Measurements from ENCODE around the gene OSBP2. TPM values are rescaled to one million over a fixed set of nuclear protein-coding genes. Genes with fewer than 3 reads are reported as not detected.
A peak's percentile ranks its signal among the peaks of the same experiment; 100 is the strongest.

The OSBP2 gene
- total RNA-seq, 6 experiments from 2014 or later, result 0.31 to 3.4 (median 0.93) TPM

DNA sequence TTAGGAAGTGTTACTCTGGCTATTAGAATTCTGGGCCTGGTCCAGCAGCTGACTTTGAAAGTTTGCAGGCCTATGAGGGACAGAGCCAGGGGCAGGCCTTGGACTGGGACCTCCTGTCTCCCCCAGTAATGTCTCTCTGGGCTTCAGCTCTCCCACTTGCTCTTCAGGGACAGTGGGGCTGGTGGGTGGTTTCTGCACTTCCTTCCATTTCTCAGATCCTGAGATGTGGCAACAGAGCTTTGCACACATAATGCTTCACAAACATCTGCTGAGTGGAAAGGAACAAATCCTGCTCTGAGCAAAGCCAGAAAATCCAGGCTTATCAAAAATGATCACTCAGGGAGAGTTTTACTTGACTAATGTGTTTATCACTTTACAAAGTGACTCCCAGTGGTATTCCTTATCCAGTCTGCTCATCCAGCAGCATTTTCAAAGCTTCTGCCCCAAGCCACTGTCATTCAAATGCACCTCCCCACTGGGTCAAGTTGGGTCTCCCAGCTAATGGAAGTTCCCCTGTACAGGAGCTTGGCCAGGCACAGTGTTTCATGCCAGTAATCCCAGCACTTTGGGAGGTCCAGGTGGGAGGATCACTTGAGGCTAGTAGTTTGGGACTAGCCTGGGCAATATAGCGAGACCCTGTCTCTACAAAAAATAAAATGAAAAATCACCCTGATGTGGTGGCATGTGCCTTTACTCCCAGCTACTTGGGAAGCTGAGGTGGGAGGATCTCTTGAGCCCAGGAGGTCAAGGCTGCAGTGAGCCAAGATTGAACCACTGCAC is 13.5 kb upstream of the OSBP2 start:
- no peak overlapping the region for H3K4me3 ChIP-seq
- no peak overlapping the region for H3K27ac ChIP-seq
- no peaks in the 10 kb centered on the region for H3K9me3 ChIP-seq
- TF ChIP-seq POLR2A (IDR thresholded peaks at IDR 0.05), result no peak
- TF ChIP-seq, protein P1, sequence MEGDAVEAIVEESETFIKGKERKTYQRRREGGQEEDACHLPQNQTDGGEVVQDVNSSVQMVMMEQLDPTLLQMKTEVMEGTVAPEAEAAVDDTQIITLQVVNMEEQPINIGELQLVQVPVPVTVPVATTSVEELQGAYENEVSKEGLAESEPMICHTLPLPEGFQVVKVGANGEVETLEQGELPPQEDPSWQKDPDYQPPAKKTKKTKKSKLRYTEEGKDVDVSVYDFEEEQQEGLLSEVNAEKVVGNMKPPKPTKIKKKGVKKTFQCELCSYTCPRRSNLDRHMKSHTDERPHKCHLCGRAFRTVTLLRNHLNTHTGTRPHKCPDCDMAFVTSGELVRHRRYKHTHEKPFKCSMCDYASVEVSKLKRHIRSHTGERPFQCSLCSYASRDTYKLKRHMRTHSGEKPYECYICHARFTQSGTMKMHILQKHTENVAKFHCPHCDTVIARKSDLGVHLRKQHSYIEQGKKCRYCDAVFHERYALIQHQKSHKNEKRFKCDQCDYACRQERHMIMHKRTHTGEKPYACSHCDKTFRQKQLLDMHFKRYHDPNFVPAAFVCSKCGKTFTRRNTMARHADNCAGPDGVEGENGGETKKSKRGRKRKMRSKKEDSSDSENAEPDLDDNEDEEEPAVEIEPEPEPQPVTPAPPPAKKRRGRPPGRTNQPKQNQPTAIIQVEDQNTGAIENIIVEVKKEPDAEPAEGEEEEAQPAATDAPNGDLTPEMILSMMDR (IDR thresholded peaks at IDR 0.05), result no peak
- H3K4me1 ChIP-seq, result no peaks in the 10 kb centered on the region
- intact Hi-C loops (cut with DNase I), result no loop called here
- 100% methylated on average over 1 of the region's 1 CpG for WGBS (ENCODE audit: insufficient coverage, low coverage, low lambda C conversion rate, missing lambda C conversion rate)
- no peak for DNase-seq
- no peaks in the 10 kb centered on the region for H3K36me3 ChIP-seq
- ATAC-seq, result peak in 3 of 4 donors; percentile 39 to 64 (median 47)
- H3K27me3 ChIP-seq, result no peaks in the 10 kb centered on the region

DNA sequence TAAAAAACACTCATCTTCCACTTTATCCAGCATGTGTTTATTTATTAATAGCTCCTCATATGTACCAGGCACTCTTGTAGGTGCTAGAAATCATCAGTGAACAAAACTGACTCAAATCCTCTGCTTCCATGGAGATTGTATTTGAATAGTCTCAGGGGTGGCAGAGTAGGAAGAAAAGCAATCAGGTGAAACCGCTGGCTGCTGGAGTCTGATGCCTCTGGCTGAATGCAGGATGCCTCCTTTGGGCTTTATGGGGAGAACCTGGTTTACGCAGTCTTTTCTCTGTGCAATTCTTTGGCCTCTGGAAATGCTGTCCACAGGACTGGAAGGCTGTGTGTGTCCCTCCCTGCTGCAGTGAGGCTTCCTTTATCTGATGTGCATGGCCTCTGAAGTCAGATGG is 12.8 kb upstream of the OSBP2 start:
- intact Hi-C loops (cut with DNase I), result no loop called here
- TF ChIP-seq, protein P1 (IDR thresholded peaks at IDR 0.05), result no peak
- no peak for TF ChIP-seq POLR2A (IDR thresholded peaks at IDR 0.05)
- Histone ChIP-seq H3K27ac (no peak overlapping the region), H3K27me3 (no peaks in the 10 kb centered on the region), H3K4me1 (no peaks in the 10 kb centered on the region), H3K36me3 (no peaks in the 10 kb centered on the region), H3K9me3 (no peaks in the 10 kb centered on the region), H3K4me3 (no peak overlapping the region)
- ATAC-seq (no peak), DNase-seq (no peak)
- 53% methylated on average over 2 of the region's 2 CpGs for WGBS (ENCODE audit: insufficient coverage, low coverage, low lambda C conversion rate, missing lambda C conversion rate)

DNA sequence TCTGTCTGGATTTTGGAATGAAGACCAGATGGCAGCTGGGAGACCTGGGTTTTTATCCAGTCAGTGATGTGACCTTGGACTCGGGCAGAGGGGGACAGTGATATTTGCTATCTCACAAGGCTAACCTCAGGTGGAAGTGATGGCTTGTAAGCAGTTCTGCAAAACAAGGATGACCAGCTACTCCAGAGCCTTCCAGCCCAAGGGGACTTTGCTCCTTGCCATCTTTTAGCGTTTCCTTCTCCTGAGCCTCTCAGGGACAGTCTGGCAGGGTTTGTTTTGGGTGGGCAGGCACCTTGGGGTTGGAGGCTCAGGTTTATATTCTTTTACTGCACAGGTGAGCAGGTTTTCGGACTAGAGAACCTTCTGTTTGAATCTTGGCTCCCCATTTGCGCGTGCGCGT is 9.5 kb upstream of the OSBP2 start:
- DNase-seq (no peak), ATAC-seq (no peak)
- Histone ChIP-seq H3K36me3 (no peaks in the 10 kb centered on the region), H3K4me3 (no peak overlapping the region), H3K4me1 (no peaks in the 10 kb centered on the region), H3K9me3 (no peaks in the 10 kb centered on the region), H3K27me3 (no peaks in the 10 kb centered on the region), H3K27ac (no peak overlapping the region)
- no peak for TF ChIP-seq POLR2A (IDR thresholded peaks at IDR 0.05)
- TF ChIP-seq, protein P1 (IDR thresholded peaks at IDR 0.05), result no peak
- intact Hi-C loops (cut with DNase I), result no loop called here
- WGBS (ENCODE audit: insufficient coverage, low coverage, low lambda C conversion rate, missing lambda C conversion rate), result 71% methylated on average over 7 of the region's 7 CpGs

DNA sequence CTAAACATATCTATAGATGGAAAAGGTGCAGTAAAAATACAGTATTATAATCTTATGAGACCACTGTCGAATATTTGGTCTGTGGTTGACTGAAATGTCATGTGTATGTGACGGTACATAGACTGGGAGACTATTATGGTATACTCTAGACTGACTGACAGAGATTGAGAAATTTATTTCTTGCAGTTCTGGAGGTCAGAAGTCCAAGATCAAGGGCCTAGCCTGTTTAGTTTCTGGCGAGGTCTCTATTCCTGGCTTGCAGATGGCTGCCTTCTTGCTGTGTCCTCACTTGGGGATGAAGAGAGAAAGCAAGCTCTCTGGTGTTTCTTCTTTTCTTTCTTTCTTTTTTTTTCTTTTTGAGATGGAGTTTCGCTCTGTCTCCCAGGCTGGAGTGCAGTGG is 7.3 kb upstream of the OSBP2 start:
- WGBS (ENCODE audit: insufficient coverage, low coverage, low lambda C conversion rate, missing lambda C conversion rate), result 73% methylated on average over 3 of the region's 4 CpGs
- no peaks in the 10 kb centered on the region for H3K36me3 ChIP-seq
- no peaks in the 10 kb centered on the region for H3K27me3 ChIP-seq

More for the DNA sequence above, 7.3 kb upstream of the OSBP2 start:
- Histone ChIP-seq H3K4me3 (no peak overlapping the region), H3K27ac (no peak overlapping the region), H3K4me1 (no peaks in the 10 kb centered on the region), H3K9me3 (no peaks in the 10 kb centered on the region)
- ATAC-seq (no peak), DNase-seq (no peak)
- no peak for TF ChIP-seq POLR2A (IDR thresholded peaks at IDR 0.05)
- TF ChIP-seq, protein P1 (IDR thresholded peaks at IDR 0.05), result no peak
- intact Hi-C loops (cut with DNase I), result no loop called here

Measured in right lobe of liver (tissue), 6 donors.